ENCODE results near the gene OR10A4.

DNA sequence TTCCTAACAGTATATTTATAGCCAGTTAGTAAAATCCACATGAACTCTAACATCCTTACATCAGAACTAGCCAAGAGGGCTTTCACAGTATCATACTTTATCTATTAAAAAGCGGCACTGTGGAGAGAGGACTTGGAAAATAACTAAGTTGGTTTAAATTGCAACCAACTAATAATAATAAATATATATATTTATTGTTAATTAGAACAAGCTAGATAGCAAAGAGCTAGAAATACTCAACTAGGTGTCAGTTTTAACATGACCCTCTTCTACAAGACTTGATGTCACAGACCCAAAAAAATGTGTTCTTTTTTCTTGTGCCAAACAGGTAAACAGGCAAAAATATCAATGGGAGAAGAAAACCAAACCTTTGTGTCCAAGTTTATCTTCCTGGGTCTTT is 44.3 kb downstream of the OR10A4 start, which contains the start of gene OR2D3:
- TF ChIP-seq, protein P1, sequence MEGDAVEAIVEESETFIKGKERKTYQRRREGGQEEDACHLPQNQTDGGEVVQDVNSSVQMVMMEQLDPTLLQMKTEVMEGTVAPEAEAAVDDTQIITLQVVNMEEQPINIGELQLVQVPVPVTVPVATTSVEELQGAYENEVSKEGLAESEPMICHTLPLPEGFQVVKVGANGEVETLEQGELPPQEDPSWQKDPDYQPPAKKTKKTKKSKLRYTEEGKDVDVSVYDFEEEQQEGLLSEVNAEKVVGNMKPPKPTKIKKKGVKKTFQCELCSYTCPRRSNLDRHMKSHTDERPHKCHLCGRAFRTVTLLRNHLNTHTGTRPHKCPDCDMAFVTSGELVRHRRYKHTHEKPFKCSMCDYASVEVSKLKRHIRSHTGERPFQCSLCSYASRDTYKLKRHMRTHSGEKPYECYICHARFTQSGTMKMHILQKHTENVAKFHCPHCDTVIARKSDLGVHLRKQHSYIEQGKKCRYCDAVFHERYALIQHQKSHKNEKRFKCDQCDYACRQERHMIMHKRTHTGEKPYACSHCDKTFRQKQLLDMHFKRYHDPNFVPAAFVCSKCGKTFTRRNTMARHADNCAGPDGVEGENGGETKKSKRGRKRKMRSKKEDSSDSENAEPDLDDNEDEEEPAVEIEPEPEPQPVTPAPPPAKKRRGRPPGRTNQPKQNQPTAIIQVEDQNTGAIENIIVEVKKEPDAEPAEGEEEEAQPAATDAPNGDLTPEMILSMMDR (IDR thresholded peaks at IDR 0.05), result no peak
- TF ChIP-seq POLR2A (IDR thresholded peaks at IDR 0.05), result no peak

All from uterus (tissue), 2 donors.